ENCODE measurements around the gene BPGM. TPM values are rescaled to one million over a fixed set of nuclear protein-coding genes. Genes with fewer than 3 reads are reported as not detected.

BPGM gene
- total and polyA plus RNA-seq, 9 of the 15 experiments (the other 6 are each of a cell fraction or from before 2014, with no cell fraction given): 14.1 to 46.1 (median 21.2) TPM

GRCh38 chr7:134710854-134711624 is 64.4 kb downstream of the BPGM start:
- no peaks in the 10 kb centered on the region for H4K20me1 ChIP-seq (replicated peaks; ENCODE audit: control insufficient read depth, insufficient read depth, low read length)
- intact Hi-C loops (cut with micrococcal nuclease): loop anchor here (10.0 kb wide), 1 partner anchor 196 kb away; no protein-coding TSS in a partner anchor

More at GRCh38 chr7:134710854-134711624, 64.4 kb downstream of the BPGM start:
- Histone ChIP-seq H3K79me2 (ENCODE audit: control insufficient read depth, insufficient read depth, low read length) (no peaks in the 10 kb centered on the region), H3K4me1 (replicated peaks in 1 of 2; ENCODE audit: control insufficient read depth in 2 of 2, insufficient read depth in 2 of 2, low read length in 2 of 2) (no peaks in the 10 kb centered on the region), H3K4me2 (ENCODE audit: insufficient read depth, low read length) (no peak overlapping the region), H3K4me3 (no peak overlapping the region), H3K9me1 (ENCODE audit: control insufficient read depth, insufficient read depth, low read length) (no peaks in the 10 kb centered on the region), H3K9me3 (replicated peaks; ENCODE audit: control insufficient read depth, insufficient read depth, low read depth, low read length) (no peaks in the 10 kb centered on the region), H3K27me3 (ENCODE audit: control insufficient read depth in 2 of 2, insufficient read depth in 2 of 2, low read length in 2 of 2) (peaks cover 20 to 27% of the 10 kb centered on the region in 2 experiments; a peak in 4 of 5 replicates), H3K9ac (ENCODE audit: insufficient read depth in 1 of 2, low read depth in 2 of 2, low read length in 2 of 2) (peak overlapping the region in 1 of 2 experiments; percentile 4; a peak in 1 of 4 replicates), H3K36me3 (ENCODE audit: control insufficient read depth, insufficient read depth, low read length) (no peaks in the 10 kb centered on the region), H2AFZ (ENCODE audit: low read depth, low read length) (no peak overlapping the region), H3K27ac (ENCODE audit: extremely low read depth, low read depth, low read length) (no peak overlapping the region)
- WGBS (ENCODE audit: insufficient coverage, low coverage, missing lambda C conversion rate): under 1% methylated on average over 9 of the region's 9 CpGs
- in situ Hi-C loops (cut with MboI): no loop called here
- CTCF ChIA-PET (ENCODE audit: low intra/inter-chr PET ratio): interaction anchor here (0.6 kb wide), 1 partner anchor 700 kb away, joined by 3 read pairs; no protein-coding TSS in a partner anchor
- ATAC-seq: no peak; the same call in 2 of the 3 replicates
- no peak for DNase-seq (ENCODE audit: extremely low read depth in 1 of 4, low spot score in 3 of 4)
- TF ChIP-seq DLX4 (CRISPR knock-in tag; IDR thresholded peaks at IDR 0.05) (no peak), KLF13 (tag; IDR thresholded peaks at IDR 0.05; ENCODE audit: borderline replicate concordance, low read depth) (no peak), KAT7 (CRISPR knock-in tag; IDR thresholded peaks at IDR 0.05; ENCODE audit: borderline replicate concordance) (no peak), ATF3 (IDR thresholded peaks at IDR 0.05) (no peak), ATF3 (CRISPR knock-in tag; conservative IDR thresholded peaks at IDR 0.05) (no peak), ZNF121 (CRISPR knock-in tag; conservative IDR thresholded peaks at IDR 0.05) (no peak), NFIX (CRISPR knock-in tag; IDR thresholded peaks at IDR 0.05; ENCODE audit: low read depth) (no peak), HMG20A (CRISPR knock-in tag; conservative IDR thresholded peaks at IDR 0.05) (no peak)
- BruUV-seq (replicated peaks): no TSS peak
- FAIRE-seq: no peak
- POLR2A ChIA-PET: interaction anchor here (1.1 kb wide), 1 partner anchor 9 kb away, joined by 4 read pairs; no protein-coding TSS in a partner anchor

Measured in K562 (cell line).